Spleen (tissue), 7 donors: ENCODE results near the gene PLXNC1.

Experiments
- CTCF ChIP-seq, 11 experiments: fragments of 200-600 bp in 7 of 11; fragments of 450-650 bp in 4 of 11; sonication (generic) in 4 of 11; IDR thresholded peaks in 8 of 11; conservative IDR thresholded peaks in 3 of 11; 1 replicate in 7 of 11; 2 replicates in 4 of 11; pipeline versions ENCODE4 v1.4.0 to v1.8.0; 2016 to 2021; ENCODE audit warnings: antibody characterized with exemption in 11 of 11, inconsistent platforms in 4 of 11, mild to moderate bottlenecking in 1 of 11
- POLR2A ChIP-seq, 3 donors: fragments of 450-650 bp; IDR thresholded peaks; one replicate each; pipeline ENCODE4 v1.5.1; 2017; ENCODE audit warnings: antibody characterized with exemption in 3 of 3, mild to moderate bottlenecking in 1 of 3
- donor health status: DM: no; HTN: no; CAD: no; lungs with moderate emphysema.
- donor health status: DM: no; HTN: no; CAD: no.
- donor health status: DM: no; HTN: no; CAD: no.

- TF ChIP-seq CTCF (IDR thresholded peaks at IDR 0.05 in 8 of 11, conservative IDR thresholded peaks at IDR 0.05 in 3 of 11) (no peak), POLR2A (IDR thresholded peaks at IDR 0.05) (no peak)
These were observed 138.9 kb downstream of the PLXNC1 start for GRCh38 chr12:94287245-94287628.
